Muscle layer of duodenum (tissue), 2 donors: ENCODE data around the gene FRMPD1.

ENCODE experiments used
- H3K27ac ChIP-seq: one replicate; pipeline ENCODE4 v1.7.0; 2013; ENCODE audit warnings: mild to moderate bottlenecking, low read length
- H3K27me3 ChIP-seq: one replicate; pipeline ENCODE4 v1.7.0; 2013; ENCODE audit warnings: low read depth, mild to moderate bottlenecking, control low read depth, low read length
- H3K36me3 ChIP-seq, 2 donors: one replicate each; pipeline ENCODE4 v1.7.0; 2013; ENCODE audit warnings: low read length in 2 of 2, control low read depth in 1 of 2, mild to moderate bottlenecking in 1 of 2; ENCODE audit not compliant: insufficient read depth in 2 of 2, control insufficient read depth in 1 of 2
- H3K4me1 ChIP-seq, 2 donors: one replicate each; pipeline ENCODE4 v1.7.0; 2013; ENCODE audit warnings: low read length in 2 of 2, mild to moderate bottlenecking in 2 of 2, control low read depth in 1 of 2, moderate library complexity in 1 of 2; ENCODE audit not compliant: insufficient read depth in 2 of 2, control insufficient read depth in 1 of 2
- H3K4me3 ChIP-seq, 2 donors: one replicate each; pipeline ENCODE4 v1.7.0; 2013; ENCODE audit warnings: low read length in 2 of 2, low read depth in 1 of 2, mild to moderate bottlenecking in 1 of 2
- H3K9me3 ChIP-seq, 2 donors: one replicate each; pipeline ENCODE4 v1.7.0; 2013; ENCODE audit warnings: low read length in 2 of 2, control low read depth in 1 of 2, mild to moderate bottlenecking in 1 of 2; ENCODE audit not compliant: control insufficient read depth in 1 of 2
- donor health status: healthy.

Gene FRMPD1

DNA sequence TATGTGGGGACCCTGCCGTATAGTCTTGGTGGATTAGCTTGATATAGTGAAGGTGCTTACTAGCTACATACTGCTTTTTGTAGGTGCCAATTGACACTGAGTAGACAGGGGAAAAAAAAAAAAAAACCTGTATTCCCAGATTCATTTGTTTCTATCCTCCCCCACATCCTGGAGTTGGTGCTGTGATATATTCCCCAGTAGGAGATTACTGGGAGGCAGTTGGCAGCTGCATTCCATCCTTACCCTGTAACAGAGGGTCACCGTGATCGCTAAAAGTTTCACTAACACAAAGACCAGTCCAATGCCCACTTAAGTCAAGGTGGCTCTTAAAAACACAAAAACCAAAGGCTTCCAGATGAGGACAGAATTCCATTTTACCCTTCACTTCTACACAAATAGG lies 30.9 kb upstream of the FRMPD1 start:
- no peaks in the 10 kb centered on the region for H3K27me3 ChIP-seq
- no peak overlapping the region for H3K4me3 ChIP-seq
- H3K9me3 ChIP-seq: no peaks in the 10 kb centered on the region
- no peaks in the 10 kb centered on the region for H3K36me3 ChIP-seq
- no peak overlapping the region for H3K27ac ChIP-seq
- H3K4me1 ChIP-seq: no peaks in the 10 kb centered on the region

GRCh38 chr9:37620396-37620795 lies 30.4 kb upstream of the FRMPD1 start:
- Histone ChIP-seq H3K27me3 (no peaks in the 10 kb centered on the region), H3K4me3 (no peak overlapping the region), H3K27ac (no peak overlapping the region), H3K9me3 (no peaks in the 10 kb centered on the region), H3K4me1 (no peaks in the 10 kb centered on the region), H3K36me3 (no peaks in the 10 kb centered on the region)

GRCh38 chr9:37621273-37622121 lies 29.3 kb upstream of the FRMPD1 start:
- no peaks in the 10 kb centered on the region for H3K36me3 ChIP-seq
- no peaks in the 10 kb centered on the region for H3K9me3 ChIP-seq
- H3K27me3 ChIP-seq: no peaks in the 10 kb centered on the region
- H3K4me3 ChIP-seq: no peak overlapping the region
- no peak overlapping the region for H3K27ac ChIP-seq
- no peaks in the 10 kb centered on the region for H3K4me1 ChIP-seq

DNA sequence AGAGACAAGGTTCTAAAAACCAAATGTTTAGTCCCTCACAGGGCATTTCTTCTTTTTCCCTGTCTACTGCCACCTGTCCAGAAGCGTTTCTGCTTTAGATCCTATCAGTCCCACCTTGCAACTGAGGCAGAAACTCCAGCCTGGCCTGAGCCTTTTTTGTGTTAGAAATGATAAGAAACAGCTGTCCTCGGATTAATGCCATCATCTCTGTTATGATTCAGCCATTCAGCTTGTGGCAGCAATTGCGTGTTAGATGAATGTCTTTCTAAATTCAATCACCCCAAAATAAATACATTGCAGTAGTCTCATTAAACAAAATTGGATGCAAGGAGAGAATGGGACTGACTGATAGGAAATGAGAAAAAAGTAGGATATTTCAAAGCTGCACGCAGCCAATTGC lies 28.3 kb upstream of the FRMPD1 start:
- H3K4me3 ChIP-seq: no peak overlapping the region
- no peak overlapping the region for H3K27ac ChIP-seq
- H3K27me3 ChIP-seq: no peaks in the 10 kb centered on the region
- no peaks in the 10 kb centered on the region for H3K9me3 ChIP-seq
- no peaks in the 10 kb centered on the region for H3K36me3 ChIP-seq
- no peaks in the 10 kb centered on the region for H3K4me1 ChIP-seq

GRCh38 chr9:37623267-37623666 lies 27.5 kb upstream of the FRMPD1 start:
- H3K27ac ChIP-seq: no peak overlapping the region
- no peaks in the 10 kb centered on the region for H3K36me3 ChIP-seq
- no peaks in the 10 kb centered on the region for H3K9me3 ChIP-seq
- no peak overlapping the region for H3K4me3 ChIP-seq
- no peaks in the 10 kb centered on the region for H3K4me1 ChIP-seq
- H3K27me3 ChIP-seq: no peaks in the 10 kb centered on the region

- no peaks in the 10 kb centered on the region for H3K4me1 ChIP-seq
- H3K27me3 ChIP-seq: no peaks in the 10 kb centered on the region
- no peaks in the 10 kb centered on the region for H3K9me3 ChIP-seq
- H3K4me3 ChIP-seq: no peak overlapping the region
- no peaks in the 10 kb centered on the region for H3K36me3 ChIP-seq
- H3K27ac ChIP-seq: no peak overlapping the region
Measured at GRCh38 chr9:37624073-37624472, 26.7 kb upstream of the FRMPD1 start.

- H3K27ac ChIP-seq: no peak overlapping the region
- no peaks in the 10 kb centered on the region for H3K36me3 ChIP-seq
- H3K4me1 ChIP-seq: no peaks in the 10 kb centered on the region
- H3K9me3 ChIP-seq: no peaks in the 10 kb centered on the region
- no peak overlapping the region for H3K4me3 ChIP-seq
- H3K27me3 ChIP-seq: no peaks in the 10 kb centered on the region
Measured at GRCh38 chr9:37625036-37625757, 25.6 kb upstream of the FRMPD1 start.

- no peaks in the 10 kb centered on the region for H3K27me3 ChIP-seq
- no peaks in the 10 kb centered on the region for H3K9me3 ChIP-seq
- H3K27ac ChIP-seq: no peak overlapping the region
- no peaks in the 10 kb centered on the region for H3K4me1 ChIP-seq
- H3K36me3 ChIP-seq: no peaks in the 10 kb centered on the region
- H3K4me3 ChIP-seq: no peak overlapping the region
Measured at GRCh38 chr9:37625758-37626147, 25.0 kb upstream of the FRMPD1 start.

DNA sequence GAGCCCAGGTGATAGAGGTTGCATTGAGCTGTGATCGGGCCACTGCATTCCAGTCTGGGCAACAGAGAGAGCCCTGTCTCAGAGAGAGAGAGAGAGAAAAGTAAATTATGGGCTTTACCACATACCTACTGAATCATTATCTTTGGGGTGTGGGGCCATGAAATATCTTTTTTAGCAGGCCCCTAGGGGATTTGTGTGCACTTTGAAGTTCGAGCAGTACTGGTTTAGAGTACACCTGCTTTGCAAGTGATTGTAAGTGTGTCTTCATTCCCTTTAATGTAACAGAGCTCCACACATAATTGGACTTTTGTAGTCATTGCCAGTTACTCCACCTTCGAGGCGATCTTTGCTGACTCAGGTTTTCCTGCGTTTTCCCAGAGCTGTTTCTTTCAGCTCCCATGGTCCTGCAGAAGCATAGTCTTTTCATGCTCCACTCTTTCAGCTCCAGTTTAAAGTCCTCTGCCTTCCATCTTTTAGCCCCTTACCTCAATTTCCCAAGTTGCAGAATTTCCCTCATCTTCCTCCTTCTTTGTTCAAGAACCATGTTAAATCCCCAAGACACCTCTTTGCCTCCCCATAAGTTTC lies 24.0 kb upstream of the FRMPD1 start:
- H3K27me3 ChIP-seq: no peaks in the 10 kb centered on the region
- no peak overlapping the region for H3K4me3 ChIP-seq
- no peaks in the 10 kb centered on the region for H3K9me3 ChIP-seq
- H3K4me1 ChIP-seq: no peaks in the 10 kb centered on the region
- no peaks in the 10 kb centered on the region for H3K36me3 ChIP-seq
- no peak overlapping the region for H3K27ac ChIP-seq

- Histone ChIP-seq H3K27ac (no peak overlapping the region), H3K4me1 (no peaks in the 10 kb centered on the region), H3K36me3 (no peaks in the 10 kb centered on the region), H3K4me3 (no peak overlapping the region), H3K27me3 (no peaks in the 10 kb centered on the region), H3K9me3 (no peaks in the 10 kb centered on the region)
Measured at GRCh38 chr9:37632479-37632878, 18.3 kb upstream of the FRMPD1 start.

DNA sequence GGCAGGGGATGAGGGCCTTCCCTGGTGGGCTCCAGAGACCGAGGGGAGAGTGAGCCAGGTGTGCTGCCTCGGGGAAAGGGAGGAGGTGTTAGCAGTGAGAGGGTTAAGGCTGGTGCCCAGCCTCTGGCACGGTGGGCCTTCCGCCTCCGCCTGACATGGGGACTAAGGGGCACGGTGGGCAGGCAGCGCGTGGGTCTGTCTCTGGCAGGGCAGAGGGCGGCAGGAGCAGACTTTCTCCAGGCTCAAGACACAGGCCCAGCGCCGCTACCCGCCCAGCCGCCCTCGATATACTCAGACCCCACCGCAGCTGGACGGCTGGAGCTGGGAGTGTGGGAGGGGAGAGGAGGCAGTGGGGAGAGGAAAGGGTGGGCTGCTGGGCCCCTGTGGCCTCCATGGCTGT lies 14.9 kb upstream of the FRMPD1 start:
- Histone ChIP-seq H3K27me3 (no peaks in the 10 kb centered on the region), H3K27ac (no peak overlapping the region), H3K36me3 (no peaks in the 10 kb centered on the region), H3K4me1 (no peaks in the 10 kb centered on the region), H3K4me3 (no peak overlapping the region), H3K9me3 (no peaks in the 10 kb centered on the region)
